Gastrocnemius medialis (tissue), 4 donors: ENCODE measurements around the gene SPECC1L. TPM values are rescaled to one million over a fixed set of nuclear protein-coding genes. Genes with fewer than 3 reads are reported as not detected.
"Not testable (repeated sequence)": the region's sequence is repeated elsewhere in the genome, so short reads cannot be mapped to it uniquely, and the experiment has no call there.

Source experiments
- ATAC-seq, 2 donors: fragments of 150-250 bp; one replicate each; pipeline ENCODE4 v1.9.1; 2016
- DNase-seq, 2 donors: peaks; one replicate each; pipeline ENCODE4 v3.0.0-alpha.2; 2019
- H3K27ac ChIP-seq, 4 donors: fragments of 200-600 bp; sonication (generic); 1 replicate in 1 of 4; 2 replicates in 3 of 4; pipeline ENCODE4 v1.5.1; 2016 to 2018; ENCODE audit warnings: mild to moderate bottlenecking in 2 of 4, moderate library complexity in 1 of 4
- H3K27me3 ChIP-seq, 3 donors: fragments of 200-600 bp; sonication (generic) in 2 of 3; 1 replicate in 1 of 3; 2 replicates in 2 of 3; pipeline versions ENCODE4 v1.5.1 to v1.6.0; 2016 to 2019; ENCODE audit warnings: mild to moderate bottlenecking in 1 of 3, moderate library complexity in 1 of 3
- H3K36me3 ChIP-seq, 2 donors: fragments of 200-600 bp; sonication (generic) in 1 of 2; one replicate each; pipeline ENCODE4 v1.5.1; 2017 to 2018
- H3K4me1 ChIP-seq, 2 donors: fragments of 200-600 bp; sonication (generic) in 1 of 2; one replicate each; pipeline ENCODE4 v1.5.1; 2016 to 2017; ENCODE audit warnings: mild to moderate bottlenecking in 2 of 2
- H3K4me3 ChIP-seq, 4 donors: fragments of 200-600 bp; sonication (generic) in 3 of 4; 1 replicate in 1 of 4; 2 replicates in 3 of 4; pipeline ENCODE4 v1.5.1; 2016 to 2019; ENCODE audit warnings: mild to moderate bottlenecking in 2 of 4
- H3K9me3 ChIP-seq, 3 donors: fragments of 200-600 bp; sonication (generic) in 2 of 3; 1 replicate in 1 of 3; 2 replicates in 2 of 3; pipeline ENCODE4 v1.5.1; 2016 to 2019
- POLR2A ChIP-seq, 2 donors: fragments of 450-650 bp; IDR thresholded peaks; one replicate each; pipeline ENCODE4 v1.6.1; 2017; ENCODE audit warnings: antibody characterized with exemption in 2 of 2, mild to moderate bottlenecking in 2 of 2, moderate library complexity in 2 of 2
- in situ Hi-C, 4 donors: fragments of 200-750 bp; cut with MboI; loops; one replicate each; pipeline versions ENCODE4 v1.15.0 to v1.8.0; 2017; ENCODE audit warnings: low sequenced_read_pairs in 4 of 4
- intact Hi-C: fragments of 100-400 bp; cut with DNase I; formaldehyde crosslinking; loops from one replicate; pipeline ENCODE4 v1.15.1; 2023; ENCODE audit warnings: low total_unique reads
- total RNA-seq, 4 donors: library from RNA; depleted of rRNA; stranded (reverse); fragments of >200 nt; gene quantifications; one replicate each; pipeline versions ENCODE4 v1.1.0 to v1.2.3, GENCODE V29; 2016
- TF ChIP-seq, protein P1 (sequence below), 5 experiments: fragments of 450-650 bp in 3 of 5; fragments of 200-600 bp in 2 of 5; sonication (generic) in 2 of 5; IDR thresholded peaks in 4 of 5; conservative IDR thresholded peaks in 1 of 5; 1 replicate in 4 of 5; 2 replicates in 1 of 5; pipeline ENCODE4 v1.5.1; 2016 to 2019; ENCODE audit warnings: antibody characterized with exemption in 5 of 5, mild to moderate bottlenecking in 3 of 5, moderate library complexity in 3 of 5

The SPECC1L gene
- total RNA-seq, 4 donors from 2014 or later, result 16.2 to 19.9 (median 18.7) TPM

DNA sequence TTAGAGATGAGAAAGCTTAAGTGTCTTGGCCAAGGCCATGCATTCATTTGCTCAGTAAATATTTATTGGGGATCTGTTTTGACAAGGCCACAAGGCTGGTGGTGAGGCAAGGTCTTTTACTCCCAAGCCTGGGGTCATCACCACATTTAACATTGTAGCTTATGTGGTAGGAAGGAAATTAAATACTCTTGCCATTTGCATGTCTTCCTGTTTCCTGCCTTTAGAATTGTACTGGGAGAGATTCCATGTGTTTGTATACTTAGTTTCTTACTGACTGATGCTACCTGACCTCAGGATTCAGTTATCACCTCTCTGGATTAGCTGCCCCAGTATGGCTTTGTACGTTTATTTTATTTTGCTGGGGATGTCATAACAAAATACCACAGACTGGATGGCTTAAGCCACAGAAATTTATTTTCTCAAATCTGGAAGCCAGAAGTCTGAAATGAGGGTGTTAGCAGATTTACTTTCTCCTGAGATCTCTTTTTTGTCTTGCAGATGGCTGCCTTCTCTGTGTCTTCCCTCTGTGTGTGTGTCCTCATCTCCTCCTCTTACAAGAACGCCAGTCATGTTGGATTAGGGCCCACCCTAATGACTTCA is 44.8 kb downstream of the SPECC1L start:
- Histone ChIP-seq H3K9me3 (no peaks in the 10 kb centered on the region), H3K27ac (no peak overlapping the region), H3K4me1 (peaks cover 0 to 4% of the 10 kb centered on the region in 2 donors), H3K4me3 (no peak overlapping the region), H3K27me3 (no peaks in the 10 kb centered on the region), H3K36me3 (peaks cover 0 to 28% of the 10 kb centered on the region in 2 donors)
- intact Hi-C loops, result no loop called here
- TF ChIP-seq, protein P1, sequence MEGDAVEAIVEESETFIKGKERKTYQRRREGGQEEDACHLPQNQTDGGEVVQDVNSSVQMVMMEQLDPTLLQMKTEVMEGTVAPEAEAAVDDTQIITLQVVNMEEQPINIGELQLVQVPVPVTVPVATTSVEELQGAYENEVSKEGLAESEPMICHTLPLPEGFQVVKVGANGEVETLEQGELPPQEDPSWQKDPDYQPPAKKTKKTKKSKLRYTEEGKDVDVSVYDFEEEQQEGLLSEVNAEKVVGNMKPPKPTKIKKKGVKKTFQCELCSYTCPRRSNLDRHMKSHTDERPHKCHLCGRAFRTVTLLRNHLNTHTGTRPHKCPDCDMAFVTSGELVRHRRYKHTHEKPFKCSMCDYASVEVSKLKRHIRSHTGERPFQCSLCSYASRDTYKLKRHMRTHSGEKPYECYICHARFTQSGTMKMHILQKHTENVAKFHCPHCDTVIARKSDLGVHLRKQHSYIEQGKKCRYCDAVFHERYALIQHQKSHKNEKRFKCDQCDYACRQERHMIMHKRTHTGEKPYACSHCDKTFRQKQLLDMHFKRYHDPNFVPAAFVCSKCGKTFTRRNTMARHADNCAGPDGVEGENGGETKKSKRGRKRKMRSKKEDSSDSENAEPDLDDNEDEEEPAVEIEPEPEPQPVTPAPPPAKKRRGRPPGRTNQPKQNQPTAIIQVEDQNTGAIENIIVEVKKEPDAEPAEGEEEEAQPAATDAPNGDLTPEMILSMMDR (IDR thresholded peaks at IDR 0.05 in 4 of 5, conservative IDR thresholded peaks at IDR 0.05 in 1 of 5), result no peak
- DNase-seq, result no peak
- in situ Hi-C loops, result no loop called here
- ATAC-seq, result no peak

- H3K27ac ChIP-seq, ATAC-seq, H3K9me3 ChIP-seq, H3K27me3 ChIP-seq, in situ Hi-C loops, DNase-seq, intact Hi-C loops, H3K4me1 ChIP-seq, H3K4me3 ChIP-seq: not testable (repeated sequence)
- peaks cover 0 to 29% of the 10 kb centered on the region in 2 donors for H3K36me3 ChIP-seq
Measured at GRCh38 chr22:24316264-24316663, 45.6 kb downstream of the SPECC1L start.

DNA sequence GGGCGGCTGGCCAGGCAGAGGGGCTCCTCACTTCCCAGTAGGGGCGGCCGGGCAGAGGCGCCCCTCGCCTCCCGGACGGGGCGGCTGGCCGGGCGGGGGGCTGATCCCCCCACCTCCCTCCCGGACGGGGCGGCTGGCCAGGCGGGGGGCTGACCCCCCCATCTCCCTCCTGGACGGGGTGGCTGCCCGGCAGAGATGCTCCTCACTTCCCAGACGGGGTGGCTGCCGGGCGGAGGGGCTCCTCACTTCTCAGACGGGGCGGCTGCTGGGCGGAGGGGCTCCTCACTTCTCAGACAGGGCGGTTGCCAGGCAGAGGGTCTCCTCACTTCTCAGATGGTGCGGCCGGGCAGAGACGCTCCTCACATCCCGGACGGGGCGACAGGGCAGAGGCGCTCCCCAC is 46.9 kb downstream of the SPECC1L start:
- in situ Hi-C loops, H3K9me3 ChIP-seq, ATAC-seq, H3K4me3 ChIP-seq, H3K27me3 ChIP-seq, DNase-seq, intact Hi-C loops, H3K27ac ChIP-seq, H3K4me1 ChIP-seq: not testable (repeated sequence)
- peaks cover 0 to 38% of the 10 kb centered on the region in 2 donors for H3K36me3 ChIP-seq

DNA sequence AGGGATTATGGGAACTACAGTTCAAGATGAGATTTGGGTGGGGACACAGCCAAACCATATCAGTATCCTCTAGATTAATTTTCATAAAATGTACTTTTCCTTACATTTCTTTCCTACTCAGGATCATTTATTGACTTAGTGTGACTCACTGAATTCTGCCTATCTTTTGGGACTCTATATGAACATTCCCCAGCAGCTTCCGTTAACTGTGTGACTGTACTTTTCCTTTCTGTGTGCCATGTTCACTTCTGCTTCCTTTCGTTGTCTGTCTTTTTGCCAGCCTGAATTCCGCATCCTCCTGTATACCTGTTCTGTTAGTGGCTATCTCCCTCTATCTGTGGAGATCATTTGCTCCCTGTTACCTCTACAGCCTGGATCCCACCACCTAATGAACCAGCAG is 48.8 kb downstream of the SPECC1L start:
- in situ Hi-C loops, result no loop called here
- DNase-seq, result no peak
- Histone ChIP-seq H3K27me3 (no peaks in the 10 kb centered on the region), H3K4me3 (no peak overlapping the region), H3K36me3 (peaks cover 0 to 28% of the 10 kb centered on the region in 2 donors), H3K27ac (no peak overlapping the region), H3K4me1 (no peaks in the 10 kb centered on the region), H3K9me3 (no peaks in the 10 kb centered on the region)
- intact Hi-C loops, result no loop called here
- TF ChIP-seq POLR2A (IDR thresholded peaks at IDR 0.05), result no peak
- TF ChIP-seq, protein P1 (IDR thresholded peaks at IDR 0.05 in 4 of 5, conservative IDR thresholded peaks at IDR 0.05 in 1 of 5), result no peak
- ATAC-seq, result no peak

DNA sequence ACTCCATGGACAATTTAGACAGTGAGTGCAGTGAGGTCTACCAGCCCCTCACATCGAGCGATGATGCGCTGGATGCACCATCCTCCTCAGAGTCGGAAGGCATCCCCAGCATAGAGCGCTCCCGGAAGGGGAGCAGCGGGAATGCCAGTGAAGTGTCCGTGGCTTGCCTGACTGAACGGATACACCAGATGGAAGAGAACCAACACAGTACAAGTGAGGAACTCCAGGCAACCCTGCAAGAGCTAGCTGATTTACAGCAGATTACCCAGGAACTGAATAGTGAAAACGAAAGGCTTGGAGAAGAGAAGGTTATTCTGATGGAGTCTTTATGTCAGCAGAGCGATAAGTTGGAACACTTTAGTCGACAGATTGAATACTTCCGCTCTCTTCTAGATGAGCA is 51.4 kb downstream of the SPECC1L start:
- DNase-seq (no peak), ATAC-seq (no peak)
- Histone ChIP-seq H3K9me3 (no peaks in the 10 kb centered on the region), H3K4me1 (no peaks in the 10 kb centered on the region), H3K27me3 (no peaks in the 10 kb centered on the region), H3K36me3 (peaks cover 0 to 18% of the 10 kb centered on the region in 2 donors), H3K27ac (no peak overlapping the region), H3K4me3 (no peak overlapping the region)
- intact Hi-C loops (loop anchor here (10.0 kb wide), 1 partner anchor 203 kb away; no protein-coding TSS in a partner anchor), in situ Hi-C loops (loop anchor here in 3 of 4 donors (10.0 kb wide), 1 partner anchor 203 kb away; no protein-coding TSS in a partner anchor)
- TF ChIP-seq, protein P1 (IDR thresholded peaks at IDR 0.05 in 4 of 5, conservative IDR thresholded peaks at IDR 0.05 in 1 of 5), result no peak
- TF ChIP-seq POLR2A (IDR thresholded peaks at IDR 0.05), result no peak
